ENCODE data around the gene HTD2.

GRCh38 chr3:58260261-58260731, 46.0 kb upstream of the HTD2 start:
- TF ChIP-seq, protein P1, sequence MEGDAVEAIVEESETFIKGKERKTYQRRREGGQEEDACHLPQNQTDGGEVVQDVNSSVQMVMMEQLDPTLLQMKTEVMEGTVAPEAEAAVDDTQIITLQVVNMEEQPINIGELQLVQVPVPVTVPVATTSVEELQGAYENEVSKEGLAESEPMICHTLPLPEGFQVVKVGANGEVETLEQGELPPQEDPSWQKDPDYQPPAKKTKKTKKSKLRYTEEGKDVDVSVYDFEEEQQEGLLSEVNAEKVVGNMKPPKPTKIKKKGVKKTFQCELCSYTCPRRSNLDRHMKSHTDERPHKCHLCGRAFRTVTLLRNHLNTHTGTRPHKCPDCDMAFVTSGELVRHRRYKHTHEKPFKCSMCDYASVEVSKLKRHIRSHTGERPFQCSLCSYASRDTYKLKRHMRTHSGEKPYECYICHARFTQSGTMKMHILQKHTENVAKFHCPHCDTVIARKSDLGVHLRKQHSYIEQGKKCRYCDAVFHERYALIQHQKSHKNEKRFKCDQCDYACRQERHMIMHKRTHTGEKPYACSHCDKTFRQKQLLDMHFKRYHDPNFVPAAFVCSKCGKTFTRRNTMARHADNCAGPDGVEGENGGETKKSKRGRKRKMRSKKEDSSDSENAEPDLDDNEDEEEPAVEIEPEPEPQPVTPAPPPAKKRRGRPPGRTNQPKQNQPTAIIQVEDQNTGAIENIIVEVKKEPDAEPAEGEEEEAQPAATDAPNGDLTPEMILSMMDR (IDR thresholded peaks at IDR 0.05) = no peak
- no peak for TF ChIP-seq POLR2A (IDR thresholded peaks at IDR 0.05)
